GM18909 (cell line): Measurements from ENCODE around the gene TFIP11.

Experiments
- ATAC-seq: cut with Tn5 transposase; IDR thresholded peaks from one replicate; pipeline ENCODE4 v1.9.1; 2021; ENCODE audit warnings: mild to moderate bottlenecking; ENCODE audit not compliant: unreplicated experiment, poor library complexity

The TFIP11 gene

DNA sequence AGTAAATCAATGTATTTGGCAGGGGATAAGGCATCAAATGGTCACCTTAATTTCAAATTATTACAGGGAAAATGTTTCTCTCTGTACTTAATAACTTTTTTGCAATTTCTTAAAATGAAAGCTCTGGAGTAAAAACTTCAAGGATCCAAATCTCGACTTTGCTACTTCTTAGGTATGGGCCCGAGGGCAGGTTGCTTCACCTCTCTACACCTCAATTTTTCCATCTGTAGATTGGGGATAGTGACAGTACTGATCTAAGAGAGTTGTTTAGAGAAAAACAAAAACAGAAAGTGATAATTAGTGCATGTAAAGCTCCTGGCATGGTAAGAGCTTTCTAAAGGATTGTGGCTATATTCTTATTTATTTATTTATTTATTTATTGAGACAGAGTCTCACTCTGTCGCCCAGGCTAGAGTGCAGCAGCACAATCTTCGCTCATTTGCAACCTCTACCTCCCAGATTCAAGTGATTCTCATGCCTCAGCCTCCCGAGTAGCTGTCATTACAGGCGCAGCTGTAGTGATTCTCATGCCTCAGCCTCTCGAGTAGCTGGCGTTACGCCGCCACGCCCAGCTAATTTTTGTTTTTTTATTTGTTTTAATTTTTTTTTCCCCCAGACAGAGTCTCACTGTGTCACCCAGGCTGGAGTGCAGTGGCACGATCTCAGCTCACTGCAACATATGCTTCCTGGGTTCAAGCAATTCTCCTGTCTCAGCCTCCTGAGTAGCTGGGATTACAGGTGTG lies 2.3 kb upstream of the TFIP11 start:
- no peak for ATAC-seq

DNA sequence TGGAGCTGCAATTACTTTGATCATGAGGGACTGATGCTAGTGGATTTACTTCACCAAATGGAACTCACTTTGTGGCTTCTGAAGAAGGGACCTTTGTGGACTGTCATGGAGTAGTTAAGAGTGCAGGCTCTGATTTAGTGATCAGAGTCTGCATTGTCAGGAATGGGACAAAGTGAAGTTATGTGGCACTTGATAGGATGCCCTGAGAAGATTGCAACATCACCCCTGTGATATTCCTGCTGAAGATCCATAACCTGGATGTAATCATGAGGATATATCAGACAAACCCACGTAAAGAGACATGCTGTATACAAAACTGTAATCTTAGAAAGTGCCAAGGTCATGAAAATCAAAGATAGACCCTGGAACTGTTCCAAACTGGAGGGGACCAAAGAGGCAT lies 1.6 kb upstream of the TFIP11 start:
- no peak for ATAC-seq

- ATAC-seq, result no peak
Measured at GRCh38 chr22:26508148-26508547, 4.1 kb downstream of the TFIP11 start.

DNA sequence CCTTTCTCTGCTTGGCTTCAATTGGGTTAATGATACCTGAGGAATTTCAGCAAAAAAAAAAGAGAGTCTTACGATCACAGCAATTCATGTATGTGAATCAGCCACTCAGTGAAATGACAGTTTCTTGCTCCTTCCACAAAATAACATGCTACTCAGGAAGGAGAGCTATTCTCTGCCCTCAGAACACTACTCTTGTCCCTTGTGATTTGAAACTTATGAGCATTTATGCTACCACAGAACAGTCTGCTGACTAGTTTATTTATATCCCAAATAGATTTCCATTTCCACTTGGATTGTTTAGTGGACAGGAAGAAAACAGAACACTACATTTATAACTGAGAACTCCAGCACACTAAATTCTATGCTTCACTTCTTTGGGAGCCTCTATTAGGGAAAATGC lies 8.5 kb downstream of the TFIP11 start:
- ATAC-seq, result no peak

DNA sequence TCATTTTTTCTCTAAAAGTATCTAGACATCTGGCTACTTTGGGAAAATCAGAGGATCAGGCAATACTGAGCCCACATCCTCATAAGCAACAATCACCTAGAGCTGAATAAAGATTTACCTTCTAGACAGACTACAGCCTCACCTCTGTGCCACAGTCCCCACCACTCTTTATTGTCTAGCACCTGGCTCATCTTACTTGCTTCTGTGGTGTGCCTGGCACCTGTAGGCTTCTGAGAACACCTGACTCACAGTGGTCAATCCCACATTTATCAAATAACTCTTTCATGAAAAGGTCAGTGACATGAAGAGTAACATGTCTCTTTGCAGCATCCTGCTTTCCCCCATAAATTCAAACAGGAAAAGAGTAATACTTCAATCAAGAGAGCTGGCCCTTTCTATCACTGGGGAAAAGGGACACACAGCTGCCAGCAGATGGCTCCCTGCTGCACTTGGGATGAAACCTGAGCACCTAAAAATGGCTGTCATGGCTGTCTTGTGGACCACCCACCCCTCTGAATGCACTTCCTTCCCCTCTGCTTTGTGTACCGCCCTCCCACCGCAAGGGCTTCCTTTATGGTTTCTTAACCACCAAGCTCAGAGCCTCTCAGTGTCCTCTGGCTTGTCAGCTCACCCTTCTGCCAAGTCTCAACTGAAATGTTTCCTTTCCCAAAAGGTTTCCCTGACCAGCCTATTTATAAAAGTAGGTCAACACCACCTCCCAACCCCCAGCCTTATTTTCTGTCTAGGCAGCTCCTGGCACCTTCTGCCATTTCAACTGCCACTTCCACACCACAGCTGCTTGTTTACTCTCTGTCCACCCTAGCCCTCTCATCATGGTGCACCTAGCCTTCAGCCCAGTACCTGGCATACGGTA lies 9.3 kb downstream of the TFIP11 start:
- ATAC-seq, result no peak

DNA sequence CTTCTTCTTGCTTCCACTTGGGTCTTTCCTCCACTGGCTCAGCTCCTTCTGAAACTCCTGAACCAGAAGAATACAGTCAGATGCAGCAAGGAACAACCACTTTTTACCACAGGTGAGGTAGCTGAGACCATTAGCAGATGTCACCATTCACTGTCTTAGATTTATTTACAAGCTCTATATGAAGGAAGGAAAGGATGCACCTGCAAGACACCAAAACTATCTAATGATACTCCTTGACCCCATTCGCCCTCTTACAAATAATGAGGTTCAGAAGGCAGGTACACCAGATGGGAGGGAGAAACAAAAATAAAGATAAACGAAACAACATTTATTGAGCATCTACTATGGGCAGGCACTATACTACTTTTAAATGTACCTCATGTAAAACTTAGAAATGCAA lies 10.3 kb downstream of the TFIP11 start:
- no peak for ATAC-seq

DNA sequence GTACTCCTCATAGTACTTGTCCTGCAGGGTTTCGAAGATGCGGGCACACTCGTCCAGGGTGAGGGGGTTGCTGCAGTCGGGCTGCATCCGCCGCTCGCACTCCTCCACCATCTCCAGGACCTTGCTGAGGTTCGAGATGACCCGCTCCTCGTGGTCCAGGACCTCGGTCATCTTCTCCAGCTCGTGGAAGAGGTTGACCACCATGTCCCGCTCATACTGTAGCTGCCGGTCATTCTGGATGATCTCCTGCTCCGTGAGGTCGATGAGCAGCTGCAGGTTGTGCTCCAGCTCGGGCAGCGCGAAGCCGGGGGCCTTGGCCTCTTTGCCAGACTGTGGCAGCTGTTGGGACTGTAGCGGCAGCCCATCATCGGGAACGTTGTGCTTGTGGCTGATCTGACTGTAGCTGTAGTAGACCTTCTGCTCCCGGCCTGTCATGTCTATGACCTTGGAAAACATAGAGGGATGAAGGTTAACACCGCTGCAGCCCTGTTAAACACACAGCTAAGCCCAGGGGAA lies 13.0 kb downstream of the TFIP11 start:
- ATAC-seq, result no peak

- ATAC-seq, result no peak
Measured at GRCh38 chr22:26496456-26496855, 15.8 kb downstream of the TFIP11 start.

DNA sequence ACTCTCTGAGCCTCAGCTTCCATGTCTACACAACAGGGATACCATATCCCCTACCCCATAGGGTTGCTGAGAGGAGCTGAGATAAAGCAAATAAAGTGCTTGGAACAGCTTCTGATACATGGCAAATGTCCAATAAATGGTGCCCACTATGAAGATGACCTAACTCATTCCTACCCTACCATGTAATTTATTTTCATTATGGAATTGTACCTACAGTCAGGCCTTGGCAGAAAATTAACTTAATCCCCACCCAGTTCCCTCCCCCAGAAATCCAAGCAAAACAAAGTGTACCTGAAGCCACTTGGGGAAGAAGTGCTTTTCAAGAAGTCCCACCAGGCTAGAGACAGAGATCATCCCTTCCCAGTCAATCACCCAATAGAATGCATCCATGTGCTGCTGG lies 17.8 kb downstream of the TFIP11 start:
- ATAC-seq, result no peak

DNA sequence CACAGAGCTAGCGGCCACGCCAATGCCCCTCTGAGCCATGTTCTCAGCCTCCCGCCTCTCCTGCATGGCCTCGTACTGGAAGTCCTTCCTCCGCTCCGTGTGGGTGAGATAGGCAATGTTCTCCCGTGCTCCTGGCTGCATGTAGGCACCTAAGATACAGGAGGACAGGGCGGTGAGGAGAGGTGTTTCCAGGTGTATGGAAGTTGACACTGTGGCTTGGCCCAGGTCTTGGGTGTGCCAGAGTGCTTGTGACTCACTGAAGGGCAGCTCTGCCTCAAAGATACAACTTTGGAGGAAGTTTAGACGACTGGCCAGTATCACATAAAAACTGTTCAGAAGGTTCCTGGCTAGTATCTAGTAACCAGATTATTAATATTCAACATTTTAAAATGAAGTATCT lies 20.1 kb downstream of the TFIP11 start:
- ATAC-seq, result no peak

GRCh38 chr22:26489447-26490036 lies 22.7 kb downstream of the TFIP11 start:
- no peak for ATAC-seq

GRCh38 chr22:26487996-26488395 lies 24.3 kb downstream of the TFIP11 start:
- ATAC-seq, result no peak

DNA sequence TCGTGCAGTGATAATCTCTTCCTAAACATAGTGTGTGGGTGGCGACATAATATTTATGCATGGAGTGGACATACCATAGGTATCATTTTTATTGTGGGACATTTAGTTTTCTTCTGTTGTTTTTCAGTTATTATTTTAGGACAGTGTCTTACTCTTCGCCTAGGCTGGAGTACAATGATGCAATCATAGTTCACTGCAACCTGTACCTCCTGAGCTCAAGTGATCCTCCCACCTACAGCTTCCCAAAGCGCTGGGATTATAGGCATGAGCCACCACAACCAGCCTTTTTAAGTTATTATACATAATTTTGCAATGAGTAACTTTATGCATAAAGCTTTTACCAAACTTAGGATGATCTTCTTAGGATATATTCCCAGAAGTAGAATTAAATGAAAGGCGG lies 25.9 kb downstream of the TFIP11 start:
- ATAC-seq, result no peak

DNA sequence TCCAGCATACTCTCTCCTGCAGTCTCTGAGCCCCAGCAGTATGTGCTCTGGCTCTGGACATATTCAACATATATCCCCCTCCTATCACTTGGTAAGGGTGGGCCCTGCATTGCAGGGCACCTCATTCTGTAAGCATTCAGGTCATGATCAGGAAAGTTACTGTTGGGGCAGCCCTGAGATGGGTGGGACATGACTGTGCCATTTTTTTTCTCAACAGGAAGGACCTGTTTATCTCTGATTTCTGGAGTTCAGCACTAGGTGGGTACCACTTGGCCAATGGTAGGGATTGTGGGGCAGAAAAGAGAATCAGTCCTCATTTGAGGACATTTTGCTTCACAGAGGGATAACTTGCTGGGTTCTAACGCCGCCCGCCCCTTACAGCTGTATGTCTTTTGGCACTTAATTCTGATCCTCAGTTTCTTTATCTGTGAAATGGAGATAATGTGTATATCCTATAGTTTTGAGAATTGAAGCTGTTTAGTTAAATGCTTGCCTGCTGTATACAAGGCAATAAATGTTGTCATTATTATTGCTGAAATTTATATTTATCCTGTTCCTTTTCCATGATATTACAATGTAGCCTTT lies 26.4 kb downstream of the TFIP11 start:
- ATAC-seq, result no peak

DNA sequence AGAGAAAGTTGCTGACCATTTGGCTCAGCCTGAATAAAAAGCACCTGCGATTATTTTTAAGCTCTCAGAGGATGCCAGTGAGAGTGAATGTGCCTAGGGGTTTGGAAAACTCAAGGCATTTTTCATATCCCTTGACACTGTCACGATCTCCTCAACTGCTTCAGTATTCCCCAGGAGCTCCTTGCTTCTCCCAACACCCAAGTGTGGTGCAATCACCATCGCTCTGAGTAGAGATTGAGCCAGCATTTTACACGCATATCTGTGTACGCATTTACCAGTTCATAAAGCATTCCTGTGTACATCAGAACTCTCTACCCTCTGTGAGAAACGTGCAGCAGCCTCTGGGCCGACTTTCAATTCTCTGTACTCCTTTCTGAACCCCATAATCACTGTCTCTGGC lies 27.3 kb downstream of the TFIP11 start:
- ATAC-seq, result no peak

DNA sequence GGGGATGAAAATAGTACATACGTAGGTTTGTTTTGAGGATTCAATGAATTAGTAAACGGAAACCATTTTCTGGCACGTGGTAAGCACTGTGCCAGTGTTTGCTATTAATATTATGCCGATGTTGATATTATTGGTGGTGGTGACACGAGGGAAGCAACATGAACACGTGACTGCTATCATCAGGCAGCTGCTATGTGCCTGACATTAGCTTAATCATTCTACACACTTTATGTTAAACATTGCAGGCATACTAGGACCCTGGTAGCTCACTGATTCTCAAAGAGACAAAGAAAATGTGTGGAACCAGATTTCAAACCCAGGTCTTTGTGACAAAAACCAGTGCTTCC lies 27.9 kb downstream of the TFIP11 start:
- ATAC-seq, result no peak

- ATAC-seq, result peak; percentile 72
Measured at GRCh38 chr22:26483439-26484359, 28.6 kb downstream of the TFIP11 start, which contains the start of the genes HPS4 and SRRD. Gene HPS4 (minus strand): TSS chr22:26483783. CDS start chr22:26481762, 2,021 bp downstream. Gene SRRD (plus strand): TSS chr22:26483877. CDS start chr22:26483891, 14 bp downstream.

DNA sequence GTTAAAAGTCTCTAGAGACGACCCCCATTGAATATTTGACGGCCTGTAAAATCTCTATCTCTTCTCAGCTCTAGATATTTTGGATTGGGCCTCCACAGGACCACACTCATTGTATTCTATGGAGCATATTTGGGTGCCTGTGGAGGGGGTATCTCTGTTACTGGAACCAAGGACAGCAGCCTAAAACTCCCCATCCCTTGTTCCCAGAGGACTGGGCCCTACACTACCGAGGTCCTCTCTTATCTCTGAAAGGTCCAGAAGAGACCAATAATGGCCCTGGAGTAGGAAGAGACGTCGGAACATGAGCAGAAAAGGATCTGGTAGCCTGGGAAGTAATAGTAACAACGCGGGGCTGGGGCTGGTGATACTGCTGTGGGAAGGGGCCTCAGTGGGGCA lies 29.2 kb downstream of the TFIP11 start:
- no peak for ATAC-seq

- no peak for ATAC-seq
Measured at GRCh38 chr22:26482161-26482560, 30.1 kb downstream of the TFIP11 start.

- ATAC-seq, result no peak
Measured at GRCh38 chr22:26481694-26482093, 30.6 kb downstream of the TFIP11 start.
